GM19468 (cell line): Measurements from ENCODE around the gene ARFGAP1.
"Not testable (repeated sequence)": the region's sequence is repeated elsewhere in the genome, so short reads cannot be mapped to it uniquely, and the experiment has no call there.

Source experiments
- ATAC-seq: cut with Tn5 transposase; IDR thresholded peaks from one replicate; pipeline ENCODE4 v1.9.1; 2021; ENCODE audit warnings: mild to moderate bottlenecking, moderate library complexity, moderate number of reproducible peaks; ENCODE audit not compliant: unreplicated experiment; ENCODE audit errors: extremely low read depth

ARFGAP1 gene

DNA sequence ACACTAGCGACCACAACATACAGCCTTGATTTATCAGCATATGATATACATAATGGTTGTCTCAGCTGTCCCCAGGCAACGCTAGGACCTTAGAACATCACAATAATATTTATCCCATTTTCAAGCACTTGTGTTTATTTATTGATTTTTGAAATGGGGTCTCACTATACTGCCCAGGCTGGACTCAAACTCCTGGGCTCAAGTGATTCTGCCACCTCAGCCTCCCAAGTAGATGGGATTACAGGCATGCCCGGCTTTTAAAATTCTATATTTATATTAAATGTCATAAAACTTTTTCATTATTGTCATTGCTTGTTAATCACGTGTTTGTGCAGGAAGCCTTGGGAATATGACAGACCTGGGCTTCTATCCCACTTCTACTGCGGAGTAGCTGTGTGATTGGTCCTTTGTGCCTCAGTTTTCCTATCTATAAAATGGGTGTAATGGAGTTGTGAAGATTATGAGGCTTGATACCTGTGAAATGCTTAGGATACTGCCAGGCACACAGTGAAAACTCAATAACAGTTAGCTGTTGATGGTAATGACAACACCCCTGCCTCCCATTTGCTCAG lies 30.6 kb downstream of the ARFGAP1 start:
- ATAC-seq, result no peak

DNA sequence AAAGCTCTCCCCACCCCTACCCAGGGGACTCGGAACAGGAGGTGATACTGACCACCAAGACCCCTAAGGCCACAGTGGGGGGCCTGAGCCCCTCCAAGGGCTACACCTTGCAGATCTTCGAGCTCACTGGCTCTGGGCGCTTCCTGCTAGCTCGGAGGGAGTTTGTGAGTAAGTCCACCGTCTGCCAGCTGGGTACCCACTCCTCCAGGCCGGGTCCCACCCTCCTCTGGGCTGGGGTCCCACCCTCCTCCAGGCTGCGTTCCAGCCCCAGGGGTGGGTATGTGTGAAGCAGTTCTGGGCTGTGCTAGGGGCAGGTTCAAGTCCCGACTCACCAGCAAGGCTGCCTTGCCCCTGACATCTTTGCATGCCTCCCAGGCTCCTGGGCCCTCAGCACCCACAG lies 32.8 kb downstream of the ARFGAP1 start:
- no peak for ATAC-seq

DNA sequence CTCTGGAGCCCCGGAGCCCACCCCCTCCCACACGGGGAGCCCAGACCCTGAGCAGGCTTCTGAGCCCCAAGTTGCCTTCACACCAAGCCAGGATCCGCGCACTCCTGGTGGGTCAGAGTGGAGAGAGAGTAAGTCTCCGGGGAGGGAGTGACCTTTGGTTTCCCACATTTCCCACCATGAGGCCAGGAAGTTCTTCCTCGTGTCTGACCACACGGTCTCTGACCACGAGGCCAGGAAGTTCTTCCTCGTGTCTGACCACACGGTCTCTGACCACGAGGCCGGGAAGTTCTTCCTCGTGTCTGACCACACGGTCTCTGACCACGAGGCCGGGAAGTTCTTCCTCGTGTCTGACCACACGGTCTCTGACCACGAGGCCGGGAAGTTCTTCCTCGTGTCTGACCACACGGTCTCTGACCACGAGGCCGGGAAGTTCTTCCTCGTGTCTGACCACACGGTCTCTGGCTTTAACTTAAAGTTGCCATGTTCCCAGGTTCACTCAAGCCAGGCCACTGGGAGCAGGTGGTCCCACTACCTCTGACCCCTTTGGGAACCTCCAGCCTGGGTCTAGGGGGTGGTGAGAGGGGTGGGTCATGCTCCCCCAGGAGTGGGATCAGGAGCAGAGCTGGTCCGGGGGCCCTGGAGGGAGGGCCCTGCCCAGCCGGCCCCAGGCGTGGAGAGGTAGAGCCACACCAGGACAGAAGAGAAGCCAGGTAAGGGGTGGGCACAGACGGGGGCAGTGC lies 33.5 kb downstream of the ARFGAP1 start:
- ATAC-seq, result not testable (repeated sequence)

DNA sequence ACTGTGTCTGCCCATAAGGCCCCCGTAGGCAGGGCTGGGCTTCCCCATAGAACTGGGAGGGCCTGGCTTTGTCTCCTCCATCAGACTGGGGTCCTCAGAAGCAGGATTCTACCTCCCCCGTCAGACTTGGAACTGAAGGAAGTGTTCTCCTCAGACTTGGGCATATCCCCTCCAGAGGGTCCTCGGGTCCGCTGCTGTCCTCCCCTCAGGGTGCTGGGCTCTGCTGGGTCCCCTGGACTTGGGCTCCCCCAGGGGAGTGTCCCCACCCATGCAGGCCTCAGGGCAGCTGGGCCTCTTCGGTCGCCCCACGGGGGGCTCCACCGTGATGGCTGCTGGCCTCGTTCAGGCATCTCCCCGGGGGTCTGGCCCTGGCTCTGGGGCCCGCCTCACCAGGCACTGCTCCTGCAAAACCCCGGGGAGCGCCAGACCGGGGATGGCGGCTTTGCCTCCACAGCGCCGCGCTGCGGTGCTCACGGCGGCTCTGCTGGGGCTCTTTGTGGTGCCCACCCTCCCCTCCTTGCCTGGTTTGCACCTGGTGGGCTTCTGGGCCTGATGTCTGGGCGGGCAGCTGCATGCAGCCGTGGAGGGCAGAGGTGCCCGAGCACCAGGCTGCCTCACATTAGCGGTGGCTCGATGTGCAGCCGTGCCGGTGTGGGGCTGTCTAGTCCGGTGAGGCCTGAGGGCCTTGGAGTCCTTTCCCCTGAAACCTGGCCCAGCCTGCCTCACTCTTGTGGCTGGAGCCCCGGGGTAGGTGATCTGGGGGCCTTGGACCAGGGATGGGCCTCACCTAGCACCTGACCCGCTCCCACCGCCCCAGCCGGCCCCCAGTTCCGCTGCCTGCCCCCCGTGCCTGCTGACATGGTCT lies 34.3 kb downstream of the ARFGAP1 start:
- ATAC-seq, result no peak

DNA sequence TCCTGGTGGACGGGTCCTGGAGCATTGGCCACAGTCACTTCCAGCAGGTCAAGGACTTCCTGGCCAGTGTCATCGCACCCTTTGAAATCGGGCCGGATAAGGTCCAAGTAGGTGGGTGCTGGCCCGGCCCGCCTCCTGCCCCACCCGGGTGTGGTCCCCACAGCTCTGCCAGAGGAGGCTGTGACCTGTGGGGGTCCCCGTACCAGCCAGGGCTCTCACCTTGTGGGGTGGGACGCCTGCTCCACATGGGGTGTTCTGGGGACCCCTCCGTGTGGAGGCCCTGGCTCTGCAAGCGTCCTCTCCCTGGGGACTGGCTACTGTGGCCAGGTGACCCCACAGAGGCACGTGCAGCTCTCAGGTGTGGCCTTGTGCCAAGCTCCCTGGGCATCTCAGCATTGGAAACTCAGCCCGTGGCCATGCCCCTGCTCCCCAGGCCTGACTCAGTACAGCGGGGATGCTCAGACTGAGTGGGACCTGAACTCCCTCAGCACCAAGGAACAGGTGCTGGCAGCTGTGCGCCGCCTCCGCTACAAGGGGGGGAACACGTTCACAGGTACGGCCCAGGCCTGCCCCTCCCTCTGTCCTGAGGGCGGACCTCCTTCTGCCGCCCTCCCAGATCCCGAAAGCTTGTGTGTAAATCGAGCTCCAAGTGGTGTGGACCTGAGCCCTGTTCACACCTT lies 35.1 kb downstream of the ARFGAP1 start:
- no peak for ATAC-seq

DNA sequence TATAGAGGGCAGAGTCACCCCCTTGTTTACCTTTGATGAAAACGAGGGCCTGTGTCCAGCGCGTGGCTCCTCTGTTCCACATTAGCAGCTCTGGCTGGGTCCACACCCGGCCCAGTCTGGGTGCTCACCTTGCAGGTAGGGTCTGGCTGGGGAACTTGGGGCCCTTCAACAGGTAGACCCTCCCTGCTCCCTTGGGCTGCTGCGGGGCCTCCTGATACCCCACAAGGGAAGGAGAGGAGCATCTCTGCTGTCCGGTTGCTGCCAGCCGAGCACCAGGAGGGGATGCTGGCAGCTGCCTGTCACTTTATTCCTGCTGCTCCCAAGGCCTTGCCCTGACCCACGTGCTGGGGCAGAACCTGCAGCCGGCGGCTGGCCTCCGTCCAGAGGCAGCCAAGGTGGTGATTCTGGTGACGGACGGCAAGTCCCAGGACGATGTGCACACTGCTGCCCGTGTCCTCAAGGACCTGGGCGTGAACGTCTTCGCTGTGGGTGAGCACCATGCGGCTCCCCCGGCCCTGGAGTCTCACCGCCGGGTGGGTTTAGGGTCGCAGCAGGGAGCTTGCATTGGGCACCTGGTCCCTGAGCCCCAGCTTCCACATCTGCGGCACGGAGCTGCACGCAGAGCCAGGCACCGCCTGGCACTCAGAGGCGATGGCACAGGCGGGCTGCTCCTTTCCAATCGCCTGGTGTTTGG lies 35.8 kb downstream of the ARFGAP1 start:
- ATAC-seq, result no peak

DNA sequence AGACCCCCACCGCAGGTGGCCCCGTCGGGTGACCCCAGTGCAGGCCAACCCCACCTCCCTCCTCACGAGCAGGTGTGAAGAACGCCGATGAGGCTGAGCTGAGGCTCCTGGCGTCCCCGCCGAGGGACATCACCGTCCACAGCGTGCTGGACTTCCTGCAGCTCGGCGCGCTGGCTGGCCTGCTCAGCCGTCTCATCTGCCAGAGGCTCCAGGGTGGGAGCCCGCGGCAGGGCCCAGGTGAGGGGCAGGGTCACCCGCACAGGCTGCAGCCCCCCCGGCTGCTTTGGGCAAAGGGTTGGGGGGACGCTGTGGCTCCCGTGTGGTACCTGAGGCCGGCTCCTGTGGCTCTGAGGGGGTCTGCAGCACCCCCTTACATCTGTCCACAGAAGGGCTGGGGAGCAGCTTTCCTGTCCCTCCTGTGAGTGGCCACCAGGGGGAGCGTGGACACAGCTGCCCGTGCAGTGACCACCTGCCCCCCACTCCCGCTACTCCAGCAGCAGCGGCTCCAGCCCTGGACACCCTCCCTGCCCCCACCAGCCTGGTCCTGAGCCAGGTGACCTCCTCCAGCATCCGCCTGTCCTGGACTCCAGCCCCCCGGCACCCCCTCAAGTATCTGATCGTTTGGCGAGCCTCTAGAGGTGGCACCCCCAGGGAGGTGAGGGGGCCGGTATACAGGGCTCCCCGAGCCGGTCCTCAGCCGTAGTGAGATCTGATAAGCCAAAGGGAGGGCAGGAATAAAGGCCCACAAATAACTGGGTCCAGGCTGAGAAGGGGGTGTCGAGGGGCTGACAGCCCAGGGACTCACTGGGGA lies 36.9 kb downstream of the ARFGAP1 start:
- ATAC-seq, result no peak

DNA sequence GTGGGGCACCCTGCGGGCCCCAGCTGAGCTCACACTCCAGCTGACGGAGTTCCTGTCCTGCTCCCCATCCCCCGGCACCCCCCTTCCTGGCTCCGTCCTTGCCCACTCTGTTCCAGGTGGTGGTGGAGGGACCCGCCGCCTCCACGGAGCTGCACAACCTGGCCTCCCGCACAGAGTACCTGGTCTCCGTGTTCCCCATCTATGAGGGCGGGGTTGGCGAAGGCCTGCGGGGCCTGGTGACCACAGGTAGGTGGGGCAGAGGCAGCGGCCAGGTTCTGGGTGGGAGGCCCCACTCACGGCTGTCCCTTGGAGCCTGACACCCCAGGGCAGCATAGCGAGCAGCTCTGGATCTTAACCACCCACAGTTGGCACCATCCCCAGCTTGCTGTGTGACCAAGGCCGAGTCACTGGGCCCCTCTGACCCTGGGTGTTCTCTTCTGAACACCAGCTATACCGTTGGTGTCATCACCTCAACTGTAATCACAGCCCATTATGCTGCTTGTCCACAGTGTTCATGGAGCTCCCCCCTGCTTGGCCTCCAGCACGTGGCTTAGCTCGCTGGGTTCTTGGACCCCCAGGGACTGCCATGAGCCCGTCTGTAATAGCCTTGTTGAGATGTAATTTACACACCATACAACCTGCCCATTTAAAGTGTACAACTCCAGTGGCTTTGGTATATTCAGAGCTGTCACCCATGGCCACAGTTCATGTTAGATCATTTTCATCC lies 37.8 kb downstream of the ARFGAP1 start:
- ATAC-seq, result no peak

DNA sequence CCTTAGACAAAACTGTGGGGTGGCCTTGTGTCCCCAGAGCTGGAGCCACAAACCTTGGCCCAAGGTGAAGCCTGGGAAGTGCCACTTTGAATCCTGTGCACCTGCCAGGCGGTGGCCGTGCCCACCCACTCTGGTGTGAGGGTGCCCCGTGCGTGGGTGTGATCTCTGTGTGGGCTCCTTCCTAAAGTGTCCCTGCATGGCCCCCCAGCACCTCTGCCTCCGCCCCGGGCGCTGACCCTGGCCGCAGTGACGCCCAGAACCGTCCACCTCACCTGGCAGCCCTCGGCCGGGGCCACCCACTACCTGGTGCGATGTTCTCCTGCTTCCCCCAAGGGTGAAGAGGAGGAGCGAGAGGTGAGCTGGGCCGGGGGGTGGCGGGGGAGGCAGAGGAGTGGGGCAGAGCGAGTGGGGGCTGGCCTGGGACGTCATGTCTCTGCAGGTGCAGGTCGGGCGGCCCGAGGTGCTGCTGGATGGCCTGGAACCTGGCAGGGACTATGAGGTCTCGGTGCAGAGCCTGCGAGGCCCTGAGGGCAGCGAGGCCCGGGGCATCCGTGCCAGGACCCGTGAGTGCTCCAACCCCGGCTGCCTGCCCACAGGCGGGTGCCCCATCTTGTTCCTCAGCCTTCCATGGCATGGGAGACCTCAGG lies 38.7 kb downstream of the ARFGAP1 start:
- ATAC-seq, result no peak

DNA sequence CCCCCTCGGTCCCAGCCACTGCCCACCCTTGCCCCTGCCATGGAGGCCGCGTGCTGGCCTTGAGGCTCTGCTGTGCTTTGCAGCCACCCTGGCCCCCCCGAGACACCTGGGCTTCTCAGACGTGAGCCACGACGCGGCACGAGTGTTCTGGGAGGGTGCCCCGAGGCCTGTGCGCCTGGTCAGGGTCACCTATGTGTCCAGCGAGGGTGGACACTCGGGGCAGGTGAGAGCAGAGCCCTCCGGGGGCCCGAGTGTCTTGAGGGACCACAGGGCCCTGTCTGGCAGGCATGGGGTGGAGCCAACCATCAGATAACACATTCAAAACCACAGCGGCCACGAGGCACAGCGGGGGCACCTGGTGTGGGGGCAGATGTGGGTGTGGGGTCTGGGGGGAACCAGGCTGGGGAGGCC lies 39.2 kb downstream of the ARFGAP1 start:
- ATAC-seq, result no peak

DNA sequence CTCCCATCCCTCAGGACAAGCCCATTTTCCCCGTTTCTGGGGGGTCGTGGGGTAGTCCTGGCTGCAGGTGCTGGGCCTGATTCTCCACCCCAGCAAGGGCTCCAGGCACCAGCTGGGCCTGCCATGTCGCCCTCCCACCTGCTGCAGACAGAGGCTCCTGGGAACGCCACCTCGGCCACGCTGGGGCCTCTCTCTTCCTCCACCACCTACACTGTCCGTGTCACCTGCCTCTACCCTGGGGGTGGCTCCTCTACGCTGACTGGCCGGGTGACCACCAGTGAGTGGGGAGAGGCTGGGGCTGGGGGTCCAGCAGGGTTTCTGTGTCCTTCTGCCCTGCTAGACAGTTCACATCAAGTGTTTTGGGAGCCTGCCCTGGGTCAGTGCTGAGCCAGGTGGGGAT lies 39.7 kb downstream of the ARFGAP1 start:
- ATAC-seq, result no peak

DNA sequence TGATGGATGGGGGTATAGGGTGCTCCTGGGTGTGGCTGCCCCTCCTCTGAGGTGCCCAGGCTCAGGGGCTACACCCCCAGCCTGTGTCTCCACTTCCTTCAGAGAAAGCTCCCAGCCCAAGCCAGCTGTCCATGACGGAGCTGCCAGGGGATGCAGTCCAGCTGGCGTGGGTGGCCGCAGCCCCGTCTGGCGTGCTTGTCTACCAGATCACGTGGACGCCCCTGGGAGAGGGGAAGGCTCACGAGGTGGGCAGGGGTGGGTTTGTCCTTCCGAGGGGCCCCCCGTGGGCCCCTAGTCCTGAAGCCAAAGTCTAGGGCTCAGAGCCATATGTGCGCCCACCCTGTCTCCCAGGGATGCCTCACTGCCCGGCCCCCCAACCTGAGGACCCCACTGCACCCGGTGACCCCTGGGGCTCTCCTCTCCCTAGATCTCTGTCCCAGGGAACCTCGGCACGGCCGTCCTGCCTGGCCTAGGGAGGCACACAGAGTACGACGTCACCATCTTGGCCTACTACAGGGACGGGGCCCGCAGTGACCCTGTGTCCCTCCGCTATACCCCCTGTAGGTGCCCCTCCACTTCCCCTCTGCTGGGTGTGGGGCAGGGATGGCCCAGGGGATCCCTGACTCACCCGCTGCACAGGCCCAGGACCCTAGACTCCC lies 40.2 kb downstream of the ARFGAP1 start:
- ATAC-seq, result no peak

DNA sequence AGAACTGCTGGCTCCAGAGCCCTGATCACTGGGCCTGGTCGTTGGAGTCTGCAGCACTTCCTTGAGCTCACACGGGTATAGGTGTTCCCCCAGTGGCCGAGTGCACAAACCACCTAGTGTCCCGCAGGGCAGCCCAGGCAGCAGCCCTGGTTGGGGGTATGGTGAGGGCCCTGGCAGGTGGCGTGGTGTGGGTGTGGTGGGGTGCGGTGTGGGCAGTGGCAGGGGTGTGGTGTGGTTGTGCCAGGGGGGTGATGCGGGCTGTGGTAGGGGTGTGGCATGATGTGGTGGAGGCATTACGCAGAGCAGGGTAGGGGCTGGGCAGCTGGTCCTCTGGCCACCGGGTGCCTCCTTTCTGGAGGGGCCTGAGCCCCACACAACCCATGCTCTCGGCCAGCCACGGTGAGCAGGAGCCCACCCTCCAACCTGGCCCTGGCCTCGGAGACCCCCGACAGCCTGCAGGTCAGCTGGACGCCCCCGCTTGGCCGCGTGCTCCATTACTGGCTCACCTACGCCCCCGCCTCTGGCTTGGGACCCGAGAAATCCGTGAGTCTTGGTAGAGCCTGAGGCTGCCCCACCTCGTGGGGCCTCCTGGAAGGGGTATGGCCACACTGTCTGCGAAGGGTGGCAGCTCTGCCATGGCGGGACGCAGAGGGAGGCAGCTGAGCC lies 40.9 kb downstream of the ARFGAP1 start:
- no peak for ATAC-seq

DNA sequence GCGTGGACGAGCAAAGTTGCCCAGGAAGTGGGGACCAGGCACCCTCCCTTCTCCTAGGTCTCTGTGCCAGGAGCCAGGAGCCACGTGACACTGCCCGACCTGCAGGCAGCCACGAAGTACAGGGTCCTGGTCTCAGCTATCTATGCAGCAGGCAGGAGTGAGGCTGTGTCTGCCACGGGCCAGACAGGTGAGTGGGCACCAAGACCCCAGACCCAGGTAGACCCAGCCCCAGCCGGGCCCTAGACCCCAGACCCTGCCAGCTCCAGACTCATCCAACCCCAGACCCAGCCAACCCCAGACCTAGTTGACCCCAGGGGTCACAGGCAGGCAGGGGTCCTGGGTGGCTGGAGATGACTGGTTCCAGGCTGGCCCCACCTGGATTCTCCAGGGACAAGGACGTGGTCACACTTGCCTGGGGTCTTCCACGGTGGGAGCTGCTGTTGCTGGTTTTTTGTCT lies 41.4 kb downstream of the ARFGAP1 start:
- no peak for ATAC-seq

DNA sequence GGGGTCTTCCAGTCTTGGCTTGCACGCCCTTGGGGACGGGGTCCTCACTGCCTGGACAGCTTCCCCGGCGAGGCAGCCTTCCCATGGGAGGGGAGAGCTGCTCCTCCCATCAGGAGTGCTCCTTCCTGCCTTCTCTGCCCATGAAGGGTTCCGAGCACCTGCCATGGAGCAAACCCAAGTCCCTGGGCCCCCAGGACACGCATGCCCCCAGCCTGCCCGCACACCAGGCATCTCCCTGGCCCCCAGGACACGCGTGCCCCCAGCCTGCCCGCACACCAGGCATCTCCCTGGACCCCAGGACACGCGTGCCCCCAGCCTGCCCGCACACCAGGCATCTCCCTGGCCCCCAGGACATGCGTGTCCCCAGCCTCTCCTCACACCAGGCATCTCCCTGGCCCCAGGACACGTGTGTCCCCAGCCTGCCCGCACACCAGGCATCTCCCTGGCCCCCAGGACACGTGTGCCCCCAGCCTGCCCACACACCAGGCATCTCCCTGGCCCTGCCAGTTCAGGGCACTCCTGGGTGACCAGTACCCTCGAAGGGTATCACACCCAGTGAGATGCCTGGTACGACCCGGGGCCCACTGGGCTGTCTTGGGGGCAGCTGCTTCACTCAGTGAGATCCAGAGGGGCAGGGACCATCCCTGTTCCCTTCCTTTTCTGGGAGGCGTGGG lies 42.1 kb downstream of the ARFGAP1 start:
- ATAC-seq, result no peak

DNA sequence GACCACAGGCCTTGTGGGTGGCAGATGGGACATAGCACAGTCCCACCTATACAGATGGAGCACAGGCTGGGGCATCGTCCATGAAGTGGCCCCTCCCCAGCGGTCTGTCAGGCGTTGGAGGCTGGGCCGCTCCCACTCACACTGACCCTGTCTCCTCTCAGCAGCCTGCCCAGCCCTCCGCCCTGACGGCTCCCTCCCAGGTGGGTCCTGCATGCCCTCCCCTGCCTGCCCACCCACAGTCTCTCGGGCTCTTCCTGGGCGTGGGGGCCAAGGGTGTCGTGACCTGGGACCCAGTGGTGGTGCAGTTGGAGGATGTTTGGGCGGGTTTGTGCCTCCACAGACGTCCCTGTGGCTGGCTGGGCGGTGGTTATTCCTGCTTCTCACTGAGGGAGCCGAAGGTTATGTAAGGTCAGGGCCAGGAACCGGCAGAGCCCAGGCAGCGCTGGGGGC lies 42.7 kb downstream of the ARFGAP1 start:
- no peak for ATAC-seq
